ENCODE data around the gene H2BK1. TPM values are rescaled to one million over a fixed set of nuclear protein-coding genes. Genes with fewer than 3 reads are reported as not detected.

The H2BK1 gene
- total RNA-seq, 4 donors from 2014 or later: not detected

GRCh38 chr7:151179946-151180345 lies 30.3 kb downstream of the H2BK1 start:
- Histone ChIP-seq H3K27me3 (peaks cover 26% of the 10 kb centered on the region), H3K9me3 (no peaks in the 10 kb centered on the region), H3K36me3 (no peaks in the 10 kb centered on the region), H3K4me3 (no peak overlapping the region), H3K4me1 (no peaks in the 10 kb centered on the region), H3K27ac (no peak overlapping the region)
- 74% methylated on average over 4 of the region's 4 CpGs for WGBS
- DNase-seq (ENCODE audit: low spot score in 2 of 2): no peak
- TF ChIP-seq POLR2AphosphoS5 (IDR thresholded peaks at IDR 0.05) (no peak), POLR2A (IDR thresholded peaks at IDR 0.05) (no peak), EP300 (IDR thresholded peaks at IDR 0.05) (no peak), CTCF (IDR thresholded peaks at IDR 0.05) (no peak)

GRCh38 chr7:151179287-151179860 lies 30.9 kb downstream of the H2BK1 start:
- Histone ChIP-seq H3K9me3 (no peaks in the 10 kb centered on the region), H3K27ac (no peak overlapping the region), H3K27me3 (peaks cover 32% of the 10 kb centered on the region), H3K36me3 (no peaks in the 10 kb centered on the region), H3K4me3 (no peak overlapping the region), H3K4me1 (no peaks in the 10 kb centered on the region)
- TF ChIP-seq CTCF (IDR thresholded peaks at IDR 0.05) (no peak), POLR2AphosphoS5 (IDR thresholded peaks at IDR 0.05) (no peak), EP300 (IDR thresholded peaks at IDR 0.05) (no peak), POLR2A (IDR thresholded peaks at IDR 0.05) (no peak)
- WGBS: 67% methylated on average over 8 of the region's 8 CpGs
- DNase-seq (ENCODE audit: low spot score in 2 of 2): no peak

- Histone ChIP-seq H3K4me1 (no peaks in the 10 kb centered on the region), H3K27me3 (peaks cover 37% of the 10 kb centered on the region), H3K9me3 (no peaks in the 10 kb centered on the region), H3K4me3 (no peak overlapping the region), H3K36me3 (no peaks in the 10 kb centered on the region), H3K27ac (no peak overlapping the region)
- WGBS: 60% methylated on average over 2 of the region's 2 CpGs
- no peak for TF ChIP-seq CTCF (IDR thresholded peaks at IDR 0.05)
- TF ChIP-seq POLR2AphosphoS5 (IDR thresholded peaks at IDR 0.05): no peak
- TF ChIP-seq POLR2A (IDR thresholded peaks at IDR 0.05): no peak
- TF ChIP-seq EP300 (IDR thresholded peaks at IDR 0.05): no peak
- DNase-seq (ENCODE audit: low spot score in 2 of 2): no peak
Observed at GRCh38 chr7:151178831-151179230, 31.5 kb downstream of the H2BK1 start.

- H3K9me3 ChIP-seq: no peaks in the 10 kb centered on the region
Observed at GRCh38 chr7:151178236-151178635, 32.1 kb downstream of the H2BK1 start.

GRCh38 chr7:151177310-151177709 lies 33.0 kb downstream of the H2BK1 start:
- H3K4me1 ChIP-seq: no peaks in the 10 kb centered on the region
- TF ChIP-seq EP300 (IDR thresholded peaks at IDR 0.05) (no peak), POLR2AphosphoS5 (IDR thresholded peaks at IDR 0.05) (no peak), CTCF (IDR thresholded peaks at IDR 0.05) (no peak), POLR2A (IDR thresholded peaks at IDR 0.05) (no peak)
- DNase-seq (ENCODE audit: low spot score in 2 of 2): no peak
- no peaks in the 10 kb centered on the region for H3K36me3 ChIP-seq
- H3K27me3 ChIP-seq: peaks cover 49% of the 10 kb centered on the region
- H3K4me3 ChIP-seq: no peak overlapping the region
- H3K9me3 ChIP-seq: no peaks in the 10 kb centered on the region
- H3K27ac ChIP-seq: no peak overlapping the region
- WGBS: 93% methylated on average over 1 of the region's 1 CpG

More at GRCh38 chr7:151178236-151178635, 32.1 kb downstream of the H2BK1 start:
- 80% methylated on average over 8 of the region's 9 CpGs for WGBS
- no peaks in the 10 kb centered on the region for H3K4me1 ChIP-seq
- H3K27me3 ChIP-seq: peaks cover 43% of the 10 kb centered on the region
- H3K4me3 ChIP-seq: no peak overlapping the region
- DNase-seq (ENCODE audit: low spot score in 2 of 2): no peak
- no peaks in the 10 kb centered on the region for H3K36me3 ChIP-seq
- H3K27ac ChIP-seq: no peak overlapping the region
- no peak for TF ChIP-seq EP300 (IDR thresholded peaks at IDR 0.05)
- TF ChIP-seq CTCF (IDR thresholded peaks at IDR 0.05): no peak
- TF ChIP-seq POLR2AphosphoS5 (IDR thresholded peaks at IDR 0.05): no peak
- TF ChIP-seq POLR2A (IDR thresholded peaks at IDR 0.05): no peak
